Measurements from ENCODE around the gene ITGAD. TPM values are rescaled to one million over a fixed set of nuclear protein-coding genes. Genes with fewer than 3 reads are reported as not detected.
A peak's percentile ranks its signal among the peaks of the same experiment; 100 is the strongest.

ITGAD gene
- total RNA-seq, 1 experiment from 2014 or later = not detected

- in situ Hi-C loops (cut with HindIII; ENCODE audit: low sequenced_read_pairs) = no loop called here
- DNase-seq (ENCODE audit: low spot score) = no peak
These were observed 29.4 kb upstream of the ITGAD start for GRCh38 chr16:31363721-31364120.

- DNase-seq (ENCODE audit: low spot score) = no peak
- in situ Hi-C loops (cut with HindIII; ENCODE audit: low sequenced_read_pairs) = no loop called here
These were observed 28.7 kb upstream of the ITGAD start for GRCh38 chr16:31364421-31364820.

- DNase-seq (ENCODE audit: low spot score) = no peak
- in situ Hi-C loops (cut with HindIII; ENCODE audit: low sequenced_read_pairs) = no loop called here
These were observed 27.8 kb upstream of the ITGAD start for GRCh38 chr16:31365131-31365865.

- in situ Hi-C loops (cut with HindIII; ENCODE audit: low sequenced_read_pairs) = no loop called here
- no peak for DNase-seq (ENCODE audit: low spot score)
These were observed 25.3 kb upstream of the ITGAD start for GRCh38 chr16:31367853-31368252.

- in situ Hi-C loops (cut with HindIII; ENCODE audit: low sequenced_read_pairs) = no loop called here
- no peak for DNase-seq (ENCODE audit: low spot score)
These were observed 22.1 kb upstream of the ITGAD start for GRCh38 chr16:31371008-31371407.

- in situ Hi-C loops (cut with HindIII; ENCODE audit: low sequenced_read_pairs) = no loop called here
- DNase-seq (ENCODE audit: low spot score) = peak; percentile 60
These were observed 21.3 kb upstream of the ITGAD start for GRCh38 chr16:31371619-31372484.

GRCh38 chr16:31373235-31373634 is 19.9 kb upstream of the ITGAD start:
- in situ Hi-C loops (cut with HindIII; ENCODE audit: low sequenced_read_pairs) = no loop called here
- no peak for DNase-seq (ENCODE audit: low spot score)

GRCh38 chr16:31375231-31375630 is 17.9 kb upstream of the ITGAD start:
- in situ Hi-C loops (cut with HindIII; ENCODE audit: low sequenced_read_pairs) = no loop called here
- DNase-seq (ENCODE audit: low spot score) = no peak

GRCh38 chr16:31376705-31377104 is 16.4 kb upstream of the ITGAD start:
- DNase-seq (ENCODE audit: low spot score) = no peak
- in situ Hi-C loops (cut with HindIII; ENCODE audit: low sequenced_read_pairs) = no loop called here

- in situ Hi-C loops (cut with HindIII; ENCODE audit: low sequenced_read_pairs) = no loop called here
- no peak for DNase-seq (ENCODE audit: low spot score)
These were observed 15.8 kb upstream of the ITGAD start for GRCh38 chr16:31377210-31377903.

- in situ Hi-C loops (cut with HindIII; ENCODE audit: low sequenced_read_pairs) = no loop called here
These were observed 12.9 kb upstream of the ITGAD start for GRCh38 chr16:31380201-31380600.

GRCh38 chr16:31382485-31383161 is 10.5 kb upstream of the ITGAD start:
- in situ Hi-C loops (cut with HindIII; ENCODE audit: low sequenced_read_pairs) = no loop called here
- DNase-seq (ENCODE audit: low spot score) = peak; percentile 21

More at GRCh38 chr16:31380201-31380600, 12.9 kb upstream of the ITGAD start:
- no peak for DNase-seq (ENCODE audit: low spot score)

GRCh38 chr16:31385680-31386079 is 7.5 kb upstream of the ITGAD start:
- in situ Hi-C loops (cut with HindIII; ENCODE audit: low sequenced_read_pairs) = no loop called here
- DNase-seq (ENCODE audit: low spot score) = no peak

GRCh38 chr16:31386157-31386984 is 6.8 kb upstream of the ITGAD start:
- DNase-seq (ENCODE audit: low spot score) = peak; percentile 57
- in situ Hi-C loops (cut with HindIII; ENCODE audit: low sequenced_read_pairs) = no loop called here

- no peak for DNase-seq (ENCODE audit: low spot score)
- in situ Hi-C loops (cut with HindIII; ENCODE audit: low sequenced_read_pairs) = no loop called here
These were observed 4.6 kb upstream of the ITGAD start for GRCh38 chr16:31388535-31388934.

- DNase-seq (ENCODE audit: low spot score) = no peak
- in situ Hi-C loops (cut with HindIII; ENCODE audit: low sequenced_read_pairs) = no loop called here
These were observed 2.6 kb upstream of the ITGAD start for GRCh38 chr16:31390504-31391041.

- in situ Hi-C loops (cut with HindIII; ENCODE audit: low sequenced_read_pairs) = no loop called here
- no peak for DNase-seq (ENCODE audit: low spot score)
These were observed 2.5 kb downstream of the ITGAD start for GRCh38 chr16:31395647-31396046.

- no peak for DNase-seq (ENCODE audit: low spot score)
- in situ Hi-C loops (cut with HindIII; ENCODE audit: low sequenced_read_pairs) = no loop called here
These were observed 4.0 kb downstream of the ITGAD start for GRCh38 chr16:31397096-31397660.
